A673 (cell line): Measurements from ENCODE around the gene WDR17. TPM values are rescaled to one million over a fixed set of nuclear protein-coding genes. Genes with fewer than 3 reads are reported as not detected.

ENCODE experiments used
- BruUV-seq: library from RNA; stranded (reverse); fragments of 400-500 nt; replicated peaks from 2 replicates; lab custom pipeline; 2021; lab: Mats Ljungman, UMichigan
- CTCF ChIA-PET: fragments of 300-600 bp; sonication (Branson Sonifier 250); formaldehyde crosslinking; loops from one replicate; lab custom pipeline; 2022; ENCODE audit warnings: antibody characterized with exemption; lab: Charles Lee
- POLR2A ChIA-PET: fragments of 300-600 bp; sonication (Branson Sonifier 250); formaldehyde crosslinking; loops from one replicate; lab custom pipeline; 2022; ENCODE audit warnings: antibody characterized with exemption; ENCODE audit not compliant: low non-redundant PET; lab: Charles Lee
- DNase-seq: peaks from one replicate; pipeline ENCODE4 v3.0.0-alpha.2; 2015; ENCODE audit warnings: low spot score
- H3K27ac ChIP-seq: fragments of 200-600 bp; sonication (generic); 2 replicates; pipeline ENCODE4 v1.5.1; 2016; ENCODE audit warnings: mixed run types, low read depth, mild to moderate bottlenecking, mixed read lengths, antibody characterized with exemption, low read length; ENCODE audit not compliant: poor library complexity, severe bottlenecking
- H3K27me3 ChIP-seq: fragments of 200-600 bp; sonication (generic); replicated peaks from 2 replicates; pipeline ENCODE4 v1.6.1; 2017; ENCODE audit warnings: mixed run types, low read depth, mild to moderate bottlenecking, mixed read lengths, antibody characterized with exemption, low read length; ENCODE audit not compliant: insufficient read depth, poor library complexity
- H3K36me3 ChIP-seq: fragments of 200-600 bp; sonication (generic); 2 replicates; pipeline ENCODE4 v1.6.1; 2016; ENCODE audit warnings: mixed run types, mild to moderate bottlenecking, mixed read lengths, antibody characterized with exemption, low read length; ENCODE audit not compliant: insufficient read depth, poor library complexity, severe bottlenecking
- H3K4me1 ChIP-seq: fragments of 200-600 bp; sonication (generic); 2 replicates; pipeline ENCODE4 v1.6.1; 2017; ENCODE audit warnings: mixed run types, mild to moderate bottlenecking, mixed read lengths, antibody characterized with exemption, low read length; ENCODE audit not compliant: insufficient read depth, poor library complexity, severe bottlenecking
- H3K4me3 ChIP-seq: fragments of 200-600 bp; sonication (generic); 2 replicates; pipeline ENCODE4 v1.5.1; 2016; ENCODE audit warnings: low read depth, mixed run types, mild to moderate bottlenecking, mixed read lengths, low read length; ENCODE audit not compliant: poor library complexity, severe bottlenecking
- H3K9me3 ChIP-seq: fragments of 200-600 bp; sonication (generic); 2 replicates; pipeline ENCODE4 v1.6.1; 2016; ENCODE audit warnings: mixed run types, low read depth, mild to moderate bottlenecking, mixed read lengths, antibody characterized with exemption, low read length; ENCODE audit not compliant: poor library complexity, severe bottlenecking
- CTCF ChIP-seq: fragments of 300-800, 200-600 bp; sonication (generic); conservative IDR thresholded peaks from 2 replicates; pipeline ENCODE4 v1.5.1; 2017; ENCODE audit warnings: low read depth, mild to moderate bottlenecking, antibody characterized with exemption, low read length, moderate library complexity, mixed read lengths
- EZH2 ChIP-seq: fragments of 200-600 bp; sonication (generic); IDR thresholded peaks from 2 replicates; pipeline ENCODE4 v1.6.1; 2017; ENCODE audit warnings: borderline replicate concordance, low read depth, mild to moderate bottlenecking, mixed read lengths, antibody characterized with exemption, low read length; ENCODE audit not compliant: poor library complexity, severe bottlenecking
- intact Hi-C: fragments of 100-400 bp; cut with micrococcal nuclease; formaldehyde crosslinking; loops from one replicate; pipeline ENCODE4 v1.10.0; 2022; ENCODE audit not compliant: unreplicated experiment
- total RNA-seq: library from RNA; stranded (reverse); gene quantifications from 2 replicates; pipeline ENCODE4 v1.2.3, GENCODE V29; 2021

The WDR17 gene
- total RNA-seq, 1 experiment from 2014 or later, result 6.9 TPM

GRCh38 chr4:176053785-176054184 lies 11.9 kb upstream of the WDR17 start:
- Histone ChIP-seq H3K4me3 (no peak overlapping the region), H3K36me3 (no peaks in the 10 kb centered on the region), H3K27me3 (no peaks in the 10 kb centered on the region), H3K9me3 (no peaks in the 10 kb centered on the region), H3K4me1 (no peaks in the 10 kb centered on the region), H3K27ac (no peak overlapping the region)
- DNase-seq, result no peak
- BruUV-seq, result no TSS peak
- intact Hi-C loops, result no loop called here
- TF ChIP-seq EZH2, result no peak
- TF ChIP-seq CTCF, result no peak
- ChIA-PET CTCF (no interaction called here), POLR2A (no interaction called here)

GRCh38 chr4:176054942-176055341 lies 10.7 kb upstream of the WDR17 start:
- BruUV-seq, result no TSS peak
- H3K36me3 ChIP-seq, result no peaks in the 10 kb centered on the region
- H3K4me3 ChIP-seq, result no peak overlapping the region
- intact Hi-C loops, result no loop called here
- H3K9me3 ChIP-seq, result no peaks in the 10 kb centered on the region
- TF ChIP-seq CTCF (peak; percentile 41; the same call in 1 of the 2 replicates), EZH2 (no peak)
- CTCF ChIA-PET, result interaction anchor here (0.6 kb wide), 1 partner anchor 57 kb away, joined by 8 read pairs; no protein-coding TSS in a partner anchor
- no peaks in the 10 kb centered on the region for H3K27me3 ChIP-seq
- H3K4me1 ChIP-seq, result no peaks in the 10 kb centered on the region
- POLR2A ChIA-PET, result no interaction called here
- DNase-seq, result peak; percentile 4
- no peak overlapping the region for H3K27ac ChIP-seq

GRCh38 chr4:176063718-176064117 lies 1.9 kb upstream of the WDR17 start:
- no peaks in the 10 kb centered on the region for H3K36me3 ChIP-seq
- H3K27me3 ChIP-seq, result no peaks in the 10 kb centered on the region
- no peak overlapping the region for H3K4me3 ChIP-seq
- H3K27ac ChIP-seq, result no peak overlapping the region
- no peak for TF ChIP-seq EZH2
- H3K4me1 ChIP-seq, result no peaks in the 10 kb centered on the region
- ChIA-PET CTCF (no interaction called here), POLR2A (interaction anchor here (0.6 kb wide), 1 partner anchor 263 kb away, joined by 3 read pairs; no protein-coding TSS in a partner anchor)
- no TSS peak for BruUV-seq
- no peaks in the 10 kb centered on the region for H3K9me3 ChIP-seq
- no peak for DNase-seq
- intact Hi-C loops, result no loop called here

- no peaks in the 10 kb centered on the region for H3K27me3 ChIP-seq
- POLR2A ChIA-PET, result no interaction called here
- CTCF ChIA-PET, result no interaction called here
- no peaks in the 10 kb centered on the region for H3K36me3 ChIP-seq
- no TSS peak for BruUV-seq
- no peak overlapping the region for H3K27ac ChIP-seq
- no peaks in the 10 kb centered on the region for H3K9me3 ChIP-seq
- no peaks in the 10 kb centered on the region for H3K4me1 ChIP-seq
- H3K4me3 ChIP-seq, result no peak overlapping the region
- TF ChIP-seq EZH2 (no peak), CTCF (no peak)
- DNase-seq, result no peak
- intact Hi-C loops, result no loop called here
These were observed 1.1 kb upstream of the WDR17 start for GRCh38 chr4:176064539-176064938.
